GM23338 (cell line): ENCODE measurements around the gene EXOC4.

Experiments
- CREB1 ChIP-seq: fragments of 250-450 bp; sonication (Bioruptor Pico); IDR thresholded peaks from 2 replicates; pipeline ENCODE4 v1.5.0; 2020; ENCODE audit warnings: low read depth, mild to moderate bottlenecking, moderate library complexity
- CTCF ChIP-seq, 2 experiments: fragments of 200-600 bp in 1 of 2; sonication (generic) in 1 of 2; conservative IDR thresholded peaks; 2 replicates each; pipeline versions ENCODE4 v1.5.1 to v1.6.1; 2016 to 2017; ENCODE audit warnings: antibody characterized with exemption in 2 of 2, low read depth in 2 of 2, mild to moderate bottlenecking in 2 of 2, moderate library complexity in 1 of 2
- EZH2 ChIP-seq: fragments of 200-600 bp; sonication (generic); IDR thresholded peaks from one replicate; pipeline ENCODE4 v1.8.0; 2017; ENCODE audit warnings: antibody characterized with exemption, mild to moderate bottlenecking, low read depth; ENCODE audit not compliant: unreplicated experiment
- EZH2phosphoT487 ChIP-seq: fragments of 200-600 bp; sonication (generic); IDR thresholded peaks from one replicate; pipeline ENCODE4 v1.8.1; 2018; ENCODE audit warnings: antibody characterized with exemption; ENCODE audit not compliant: unreplicated experiment
- JUNB ChIP-seq: IDR thresholded peaks from one replicate; pipeline ENCODE4 v1.6.1; 2016; ENCODE audit warnings: antibody characterized with exemption; ENCODE audit not compliant: unreplicated experiment
- NANOG ChIP-seq: IDR thresholded peaks from 2 replicates; pipeline ENCODE4 v1.6.1; 2016; ENCODE audit warnings: antibody characterized with exemption, borderline replicate concordance
- POLR2AphosphoS5 ChIP-seq: IDR thresholded peaks from 2 replicates; pipeline ENCODE4 v1.6.1; 2016; ENCODE audit warnings: antibody characterized with exemption, low read depth
- REST ChIP-seq: IDR thresholded peaks from one replicate; pipeline ENCODE4 v1.6.1; 2018; ENCODE audit warnings: antibody characterized with exemption; ENCODE audit not compliant: unreplicated experiment

- TF ChIP-seq CTCF (conservative IDR thresholded peaks at IDR 0.05; ENCODE audit: low read depth in 2 of 2) (peak; percentile 41 to 64), POLR2AphosphoS5 (no peak), CREB1 (CRISPR knock-in tag) (no peak), EZH2 (no peak), NANOG (no peak), JUNB (no peak), EZH2phosphoT487 (no peak), REST (no peak)
Measured at GRCh38 chr7:133564484-133564883, 311.6 kb downstream of the EXOC4 start.
